CD4-positive, alpha-beta memory T cell (primary cell): ENCODE data around the gene TMEM235. TPM values are rescaled to one million over a fixed set of nuclear protein-coding genes. Genes with fewer than 3 reads are reported as not detected.

Source experiments
- CTCF ChIA-PET: fragments of 350-600 bp; sonication (Branson Sonifier 250); formaldehyde crosslinking; loops from one replicate; lab custom pipeline; 2021; ENCODE audit warnings: inconsistent platforms; ENCODE audit not compliant: partially characterized antibody; lab: Charles Lee
- POLR2A ChIA-PET: fragments of 350-600 bp; sonication (Branson Sonifier 250); formaldehyde crosslinking; loops from one replicate; lab custom pipeline; 2021; ENCODE audit not compliant: partially characterized antibody; lab: Charles Lee
- DNase-seq, 5 donors: peaks; one replicate each; pipeline versions ENCODE4 v3.0.0 to v3.0.0-alpha.2; 2020 to 2022; ENCODE audit warnings: mixed read lengths in 1 of 5
- H3K27ac ChIP-seq: one replicate; pipeline ENCODE4 v1.7.0; 2013; ENCODE audit warnings: low read depth, low read length
- H3K27me3 ChIP-seq: 2 replicates; pipeline ENCODE4 v1.7.0; 2013; ENCODE audit warnings: mild to moderate bottlenecking, low read length, moderate library complexity; ENCODE audit not compliant: insufficient read depth
- H3K36me3 ChIP-seq: 2 replicates; pipeline ENCODE4 v1.7.0; 2013; ENCODE audit warnings: mild to moderate bottlenecking, low read length, moderate library complexity; ENCODE audit not compliant: insufficient read depth
- H3K4me1 ChIP-seq: 2 replicates; pipeline ENCODE4 v1.7.0; 2013; ENCODE audit warnings: mild to moderate bottlenecking, low read length, moderate library complexity; ENCODE audit not compliant: insufficient read depth
- H3K4me3 ChIP-seq, 2 donors: one replicate each; pipeline ENCODE4 v1.7.0; 2013; ENCODE audit warnings: low read length in 2 of 2, mild to moderate bottlenecking in 1 of 2
- H3K9me3 ChIP-seq, 2 donors: one replicate each; pipeline ENCODE4 v1.7.0; 2013; ENCODE audit warnings: low read length in 2 of 2, control low read depth in 1 of 2; ENCODE audit not compliant: control insufficient read depth in 1 of 2
- H3K27ac Mint-ChIP-seq, 7 donors: one replicate each; pipeline ENCODE4 v1.8.0; 2020 to 2021; ENCODE audit warnings: mixed read lengths in 7 of 7, mild to moderate bottlenecking in 6 of 7, inconsistent platforms in 3 of 7, moderate library complexity in 3 of 7
- H3K27me3 Mint-ChIP-seq, 2 donors: one replicate each; pipeline ENCODE4 v1.8.0; 2020 to 2021; ENCODE audit warnings: mixed read lengths in 2 of 2
- H3K36me3 Mint-ChIP-seq, 2 donors: one replicate each; pipeline ENCODE4 v1.8.0; 2020 to 2021; ENCODE audit warnings: mixed read lengths in 2 of 2, inconsistent platforms in 1 of 2, mild to moderate bottlenecking in 1 of 2
- H3K4me1 Mint-ChIP-seq, 4 donors: one replicate each; pipeline ENCODE4 v1.8.0; 2020 to 2021; ENCODE audit warnings: mixed read lengths in 4 of 4, mild to moderate bottlenecking in 1 of 4
- H3K4me3 Mint-ChIP-seq, 8 donors: one replicate each; pipeline ENCODE4 v1.8.0; 2020 to 2021; ENCODE audit warnings: mixed read lengths in 8 of 8, mild to moderate bottlenecking in 7 of 8, moderate library complexity in 6 of 8, inconsistent platforms in 3 of 8
- H3K9me3 Mint-ChIP-seq, 8 donors: one replicate each; pipeline ENCODE4 v1.8.0; 2020 to 2021; ENCODE audit warnings: mixed read lengths in 8 of 8, mild to moderate bottlenecking in 5 of 8, inconsistent platforms in 3 of 8, moderate library complexity in 1 of 8
- intact Hi-C: fragments of 100-400 bp; cut with micrococcal nuclease; formaldehyde crosslinking; loops from one replicate; pipeline ENCODE4 v1.15.1; 2023
- polyA plus RNA-seq, 2 donors: library from polyadenylated mRNA; unstranded; fragments of 300-500 nt; fragmentation: Illumina TruSeq; gene quantifications; one replicate each; pipeline ENCODE4 v1.2.3, GENCODE V29; 2021
- total RNA-seq, 2 experiments: library from RNA; stranded (reverse); gene quantifications; one replicate each; pipeline ENCODE4 v1.2.3, GENCODE V29; 2021

TMEM235 gene
- total and polyA plus RNA-seq, 4 experiments from 2014 or later = not detected

DNA sequence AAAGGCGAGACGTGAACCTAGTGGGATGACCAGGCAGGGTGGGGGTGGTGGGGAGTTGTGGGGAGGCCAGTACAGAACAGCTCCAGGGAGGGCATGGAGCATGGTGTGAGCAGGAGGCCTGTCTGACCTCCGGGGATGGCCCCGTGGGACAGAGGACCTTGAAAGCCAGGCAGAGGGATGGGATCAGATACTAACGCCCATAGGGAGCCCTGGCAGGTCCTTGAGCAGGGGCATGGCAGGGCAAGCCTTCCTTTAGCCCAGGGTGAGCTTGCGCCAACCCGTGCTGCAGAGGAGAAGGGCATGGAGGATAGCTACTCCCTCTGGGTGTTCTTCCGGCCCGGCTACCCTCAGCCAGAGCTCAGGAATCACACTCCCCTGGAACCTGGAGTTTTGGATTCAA is 35.3 kb downstream of the TMEM235 start:
- Histone ChIP-seq H3K4me3 (no peak overlapping the region), H3K4me1 (peaks cover 30% of the 10 kb centered on the region), H3K27me3 (no peaks in the 10 kb centered on the region), H3K27ac (no peak overlapping the region), H3K9me3 (no peaks in the 10 kb centered on the region), H3K36me3 (no peaks in the 10 kb centered on the region)
- Mint-ChIP-seq H3K9me3 (no peaks in the 10 kb centered on the region), H3K36me3 (no peaks in the 10 kb centered on the region), H3K4me1 (peaks cover 11 to 34% (median 22%) of the 10 kb centered on the region in 4 donors), H3K27me3 (no peaks in the 10 kb centered on the region), H3K4me3 (no peak overlapping the region), H3K27ac (peak overlapping the region in 5 of 7 donors; percentile 5 to 85 (median 35))
- ChIA-PET CTCF (interaction anchor here (0.5 kb wide), 1 partner anchor 19 kb away, joined by 3 read pairs; no protein-coding TSS in a partner anchor), POLR2A (no interaction called here)
- DNase-seq = no peak
- intact Hi-C loops = no loop called here

DNA sequence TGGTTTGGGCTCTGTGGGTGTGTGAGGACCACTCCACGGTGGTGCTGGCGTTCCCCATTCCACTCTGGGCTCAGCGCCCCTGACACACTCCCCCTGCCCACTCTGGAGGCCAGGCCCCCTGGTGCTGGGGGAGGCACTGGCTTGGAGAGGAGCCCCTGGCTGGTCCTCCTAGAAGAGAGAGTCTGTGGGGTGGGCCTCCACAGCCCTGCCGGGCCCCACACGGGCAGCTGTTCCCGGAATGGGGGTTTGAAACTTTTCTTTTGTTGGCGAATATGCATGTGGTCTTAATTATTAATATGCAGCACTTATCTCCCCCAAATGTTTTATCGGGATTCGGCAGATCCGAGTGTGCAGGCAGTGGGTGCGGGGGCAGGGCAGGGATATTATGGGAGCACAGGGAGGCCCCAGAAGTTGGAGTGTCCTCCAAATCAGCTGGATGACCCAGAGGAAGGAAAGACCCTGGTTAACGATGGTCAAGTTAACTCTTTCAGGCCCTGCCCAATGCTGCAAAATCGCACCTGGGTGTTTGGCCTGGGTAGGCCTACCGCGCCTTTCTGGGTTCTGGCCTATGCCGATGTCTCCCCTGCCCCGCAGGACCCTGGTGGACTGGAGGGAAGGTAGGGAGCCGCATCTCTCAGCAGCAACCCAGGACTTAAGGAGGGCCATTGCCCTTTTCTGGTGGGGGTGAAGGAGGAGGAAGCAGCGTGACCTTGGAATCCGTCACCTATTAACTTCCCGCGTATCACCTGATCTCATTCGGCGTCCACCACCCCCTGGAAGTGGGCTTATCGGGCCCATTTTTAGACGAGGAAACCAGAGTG is 36.0 kb downstream of the TMEM235 start:
- Mint-ChIP-seq H3K4me1 (peaks cover 13 to 35% (median 23%) of the 10 kb centered on the region in 4 donors), H3K27ac (no peak overlapping the region), H3K4me3 (no peak overlapping the region), H3K9me3 (no peaks in the 10 kb centered on the region), H3K36me3 (no peaks in the 10 kb centered on the region), H3K27me3 (peaks cover 0 to 4% of the 10 kb centered on the region in 2 donors)
- intact Hi-C loops = no loop called here
- Histone ChIP-seq H3K27me3 (no peaks in the 10 kb centered on the region), H3K36me3 (no peaks in the 10 kb centered on the region), H3K4me1 (peaks cover 30% of the 10 kb centered on the region), H3K27ac (no peak overlapping the region), H3K4me3 (no peak overlapping the region), H3K9me3 (no peaks in the 10 kb centered on the region)
- no peak for DNase-seq
- CTCF ChIA-PET = no interaction called here
- POLR2A ChIA-PET = no interaction called here

DNA sequence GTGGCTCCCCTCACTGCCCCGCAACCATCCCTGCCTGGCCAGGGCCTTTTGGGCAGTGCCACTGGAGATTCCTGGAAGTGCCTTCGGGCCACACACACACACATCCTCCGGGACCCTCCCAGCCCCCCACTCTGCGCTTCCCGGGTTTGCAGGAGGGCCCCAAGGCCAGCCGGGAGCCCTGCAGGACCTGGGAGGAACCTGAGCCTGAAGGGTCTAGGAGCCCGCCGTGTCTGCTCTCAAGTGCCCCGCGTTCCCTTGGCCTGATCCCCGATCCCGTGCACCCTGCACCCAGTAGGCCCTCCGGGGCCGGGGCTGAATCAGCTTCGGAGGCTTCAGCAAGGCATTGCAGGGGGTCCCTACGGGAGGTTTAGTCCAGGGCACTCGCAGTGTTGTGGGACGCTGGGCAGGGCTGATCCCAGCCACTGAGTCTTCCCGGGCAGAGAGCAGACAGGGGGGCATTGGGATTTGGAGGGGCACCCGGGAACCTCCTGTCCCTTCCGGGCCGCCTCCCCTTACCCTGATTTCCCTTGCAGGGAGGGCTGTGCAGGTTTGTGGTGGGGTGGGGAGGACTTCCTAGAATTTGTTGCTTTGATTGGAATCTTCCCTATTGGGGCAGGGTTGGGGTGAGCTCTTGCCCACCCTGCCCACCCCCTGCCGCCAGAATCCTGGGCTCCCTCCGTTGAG is 36.9 kb downstream of the TMEM235 start:
- no peak overlapping the region for H3K4me3 Mint-ChIP-seq
- no peak overlapping the region for H3K27ac Mint-ChIP-seq
- H3K4me1 Mint-ChIP-seq = peaks cover 10 to 38% (median 19%) of the 10 kb centered on the region in 4 donors
- CTCF ChIA-PET = interaction anchor here (1.5 kb wide), 2 partner anchors 18 to 22 kb away, joined by 3 to 4 read pairs; no protein-coding TSS in a partner anchor
- DNase-seq = no peak
- Histone ChIP-seq H3K36me3 (no peaks in the 10 kb centered on the region), H3K9me3 (no peaks in the 10 kb centered on the region), H3K4me3 (no peak overlapping the region), H3K27ac (no peak overlapping the region), H3K4me1 (peaks cover 30% of the 10 kb centered on the region), H3K27me3 (no peaks in the 10 kb centered on the region)
- H3K36me3 Mint-ChIP-seq = no peaks in the 10 kb centered on the region
- POLR2A ChIA-PET = interaction anchor here (1.1 kb wide), 1 partner anchor 16 kb away, joined by 3 read pairs; no protein-coding TSS in a partner anchor
- no peaks in the 10 kb centered on the region for H3K9me3 Mint-ChIP-seq
- peaks cover 0 to 6% of the 10 kb centered on the region in 2 donors for H3K27me3 Mint-ChIP-seq
- intact Hi-C loops = no loop called here

DNA sequence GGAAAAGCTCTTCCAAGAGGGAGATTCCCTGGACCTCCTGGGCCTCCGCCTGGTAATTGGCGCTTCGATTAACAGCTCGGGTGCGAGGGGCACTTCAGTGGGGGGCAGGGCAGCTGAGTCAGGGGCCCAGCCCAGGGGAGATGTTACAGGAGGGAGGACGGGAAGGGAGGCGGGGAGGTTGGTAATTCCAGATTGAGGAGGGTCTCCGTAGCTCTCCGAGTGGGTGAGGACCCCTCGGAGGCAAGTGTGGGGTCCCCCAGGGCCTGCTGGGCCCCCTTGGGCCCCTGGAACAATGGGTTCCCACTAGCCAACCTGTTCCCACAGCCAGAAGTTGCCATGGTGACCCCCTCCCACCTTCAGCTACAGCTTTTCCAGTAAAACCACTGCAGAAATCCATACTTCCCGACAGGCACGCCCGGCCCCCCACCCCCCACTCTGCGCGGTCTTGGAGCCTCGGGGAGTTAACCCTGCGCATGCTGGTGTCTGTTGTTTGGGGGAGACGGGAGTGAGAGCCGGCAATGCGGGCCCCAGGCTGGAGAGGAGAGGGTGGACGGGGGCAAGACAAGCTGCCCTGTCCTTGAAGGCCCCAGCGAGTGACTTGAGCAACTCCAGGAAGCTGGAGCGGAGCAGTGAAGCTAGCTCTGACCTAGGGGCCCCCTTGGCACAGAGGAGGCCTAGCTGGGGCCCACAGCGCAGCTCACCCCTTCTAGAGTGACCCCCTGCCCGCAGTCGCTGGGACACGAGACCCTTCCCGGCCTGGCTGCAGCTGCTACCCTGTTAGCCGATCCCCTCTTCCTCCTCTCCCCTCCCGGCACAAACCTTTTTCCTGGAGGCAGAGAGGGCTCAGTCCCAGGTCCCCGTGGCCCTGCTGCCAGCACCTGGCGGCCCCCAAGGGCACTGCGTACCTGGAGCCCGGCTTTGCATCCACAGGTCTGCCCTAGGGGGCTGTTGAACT is 37.8 kb downstream of the TMEM235 start:
- ChIA-PET POLR2A (interaction anchor here (1.1 kb wide), 1 partner anchor 17 kb away, joined by 3 read pairs; no protein-coding TSS in a partner anchor), CTCF (interaction anchor here (1.5 kb wide), 2 partner anchors 19 to 21 kb away, joined by 3 to 4 read pairs; no protein-coding TSS in a partner anchor)
- DNase-seq = no peak
- peaks cover 23% of the 10 kb centered on the region for H3K4me1 ChIP-seq
- no peak overlapping the region for H3K27ac Mint-ChIP-seq
- H3K4me3 ChIP-seq = no peak overlapping the region
- intact Hi-C loops = no loop called here
- no peaks in the 10 kb centered on the region for H3K9me3 Mint-ChIP-seq
- no peak overlapping the region for H3K4me3 Mint-ChIP-seq
- no peaks in the 10 kb centered on the region for H3K27me3 ChIP-seq
- no peaks in the 10 kb centered on the region for H3K36me3 ChIP-seq
- H3K9me3 ChIP-seq = no peaks in the 10 kb centered on the region
- peaks cover 0 to 6% of the 10 kb centered on the region in 2 donors for H3K27me3 Mint-ChIP-seq
- H3K27ac ChIP-seq = no peak overlapping the region
- H3K36me3 Mint-ChIP-seq = no peaks in the 10 kb centered on the region
- H3K4me1 Mint-ChIP-seq = peaks cover 8 to 37% (median 15%) of the 10 kb centered on the region in 4 donors

DNA sequence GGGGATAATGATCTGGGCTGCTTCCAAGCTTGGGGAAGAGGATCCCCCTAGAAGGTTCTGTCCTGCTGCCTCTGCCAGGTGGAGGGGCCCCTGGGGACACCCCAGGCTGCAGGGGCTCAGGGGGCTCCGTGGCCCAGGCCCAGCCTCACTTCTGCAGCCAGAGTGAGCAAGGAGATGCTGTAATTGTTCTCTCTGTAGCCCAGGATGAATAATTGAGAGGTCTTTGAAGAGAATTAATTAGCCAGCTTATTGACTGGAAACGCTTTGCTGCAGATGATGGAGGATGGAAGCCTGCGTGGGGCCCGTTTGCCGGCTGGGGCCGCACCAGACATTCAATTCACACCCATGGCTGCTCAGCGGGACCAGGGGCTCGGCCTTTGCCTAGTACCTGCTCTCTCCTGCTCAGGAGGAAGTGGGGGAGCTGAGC is 38.5 kb downstream of the TMEM235 start:
- DNase-seq = no peak
- Histone ChIP-seq H3K36me3 (no peaks in the 10 kb centered on the region), H3K27me3 (no peaks in the 10 kb centered on the region), H3K4me1 (peaks cover 23% of the 10 kb centered on the region), H3K27ac (no peak overlapping the region), H3K9me3 (no peaks in the 10 kb centered on the region), H3K4me3 (no peak overlapping the region)
- Mint-ChIP-seq H3K4me1 (peaks cover 6 to 31% (median 14%) of the 10 kb centered on the region in 4 donors), H3K9me3 (no peaks in the 10 kb centered on the region), H3K4me3 (no peak overlapping the region), H3K27ac (peak overlapping the region in 2 of 7 donors; percentile 6 to 15), H3K27me3 (peaks cover 0 to 6% of the 10 kb centered on the region in 2 donors), H3K36me3 (no peaks in the 10 kb centered on the region)
- ChIA-PET CTCF (interaction anchor here (1.5 kb wide), 2 partner anchors 20 kb away, joined by 3 to 4 read pairs; no protein-coding TSS in a partner anchor), POLR2A (no interaction called here)
- intact Hi-C loops = no loop called here

DNA sequence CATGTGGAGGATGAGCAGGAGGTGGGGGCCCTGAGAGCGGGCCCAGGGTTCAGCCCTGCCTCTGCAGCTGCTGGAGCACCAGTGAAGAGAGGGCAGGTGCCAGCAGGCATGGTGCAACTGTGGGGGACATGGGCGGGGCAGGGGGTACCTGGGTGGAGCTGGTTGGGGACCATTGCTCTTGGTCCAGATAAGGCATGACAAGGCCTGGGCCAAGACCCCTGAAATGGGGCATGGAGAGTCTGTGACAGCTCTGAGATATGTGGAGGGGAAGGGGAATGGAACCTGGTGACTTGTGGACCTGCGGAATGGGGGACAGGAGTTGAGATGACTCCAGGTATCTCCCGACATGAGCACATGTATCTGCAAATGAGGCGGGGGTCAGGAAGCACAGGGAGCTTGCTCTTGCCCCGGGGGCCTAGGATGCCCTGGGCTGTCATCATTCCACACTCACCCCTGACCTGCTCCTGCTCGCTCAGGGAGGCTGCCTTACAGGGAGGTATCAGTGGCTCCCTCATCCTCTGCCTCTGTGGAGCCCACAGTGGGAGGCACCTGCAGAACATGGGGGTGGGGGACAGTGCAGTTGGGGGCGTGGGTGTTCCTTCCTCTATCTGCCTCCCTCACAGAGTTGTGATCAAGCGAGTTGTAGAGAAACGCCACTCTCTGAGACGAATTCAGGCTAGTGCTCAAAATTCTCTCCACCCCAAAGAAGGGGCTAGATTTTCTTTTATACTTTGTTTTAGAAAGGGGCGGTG is 40.2 kb downstream of the TMEM235 start:
- H3K27ac Mint-ChIP-seq = peak overlapping the region; percentile 52 to 94 (median 89)
- Histone ChIP-seq H3K27ac (no peak overlapping the region), H3K27me3 (no peaks in the 10 kb centered on the region), H3K4me1 (peaks cover 31% of the 10 kb centered on the region), H3K9me3 (no peaks in the 10 kb centered on the region), H3K4me3 (no peak overlapping the region), H3K36me3 (no peaks in the 10 kb centered on the region)
- CTCF ChIA-PET = interaction anchor here (0.6 to 0.9 kb wide), 3 partner anchors 9 to 111 kb away, joined by 3 read pairs; no protein-coding TSS in a partner anchor
- H3K9me3 Mint-ChIP-seq = no peaks in the 10 kb centered on the region
- intact Hi-C loops = loop anchor here (2.0 kb wide), 1 partner anchor 19 kb away; no protein-coding TSS in a partner anchor
- peak overlapping the region in 5 of 8 donors; percentile 26 to 71 (median 35) for H3K4me3 Mint-ChIP-seq
- POLR2A ChIA-PET = interaction anchor here (1.0 to 2.5 kb wide), 3 partner anchors 10 to 465 kb away, joined by 3 to 11 read pairs (median 3); no protein-coding TSS in a partner anchor
- peaks cover 10 to 38% (median 21%) of the 10 kb centered on the region in 4 donors for H3K4me1 Mint-ChIP-seq
- H3K27me3 Mint-ChIP-seq = peaks cover 0 to 9% of the 10 kb centered on the region in 2 donors
- DNase-seq = no peak
- H3K36me3 Mint-ChIP-seq = no peaks in the 10 kb centered on the region
